Activated CD4-positive, alpha-beta T cell treated with anti-CD3 and anti-CD28 coated beads, Interleukin-2, amount 50 U/mL, for 4 hours (primary cell): ENCODE measurements around the gene TBC1D2B.
"Not testable (repeated sequence)": the region's sequence is repeated elsewhere in the genome, so short reads cannot be mapped to it uniquely, and the experiment has no call there.

Experiments used
- DNase-seq, 2 experiments: peaks; one replicate each; pipeline ENCODE4 v3.0.0-alpha.2; 2020

The TBC1D2B gene

GRCh38 chr15:77999486-77999885 is 78.0 kb downstream of the TBC1D2B start:
- DNase-seq = no peak

- no peak for DNase-seq
Observed at GRCh38 chr15:77998592-77998991, 78.9 kb downstream of the TBC1D2B start.

- not testable (repeated sequence) for DNase-seq
Observed at GRCh38 chr15:77997761-77998554, 79.6 kb downstream of the TBC1D2B start.

GRCh38 chr15:77997221-77997620 is 80.3 kb downstream of the TBC1D2B start:
- DNase-seq = not testable (repeated sequence)

- DNase-seq = not testable (repeated sequence)
Observed at GRCh38 chr15:77996713-77997171, 80.8 kb downstream of the TBC1D2B start.

- not testable (repeated sequence) for DNase-seq
Observed at GRCh38 chr15:77996226-77996625, 81.3 kb downstream of the TBC1D2B start.

GRCh38 chr15:77995537-77995918 is 82.0 kb downstream of the TBC1D2B start:
- DNase-seq = not testable (repeated sequence)

- not testable (repeated sequence) for DNase-seq
Observed at GRCh38 chr15:77994893-77995536, 82.5 kb downstream of the TBC1D2B start.

GRCh38 chr15:77993970-77994693 is 83.4 kb downstream of the TBC1D2B start:
- not testable (repeated sequence) for DNase-seq

GRCh38 chr15:77993374-77993911 is 84.1 kb downstream of the TBC1D2B start:
- DNase-seq = no peak

GRCh38 chr15:77992356-77993222 is 84.9 kb downstream of the TBC1D2B start:
- no peak for DNase-seq

GRCh38 chr15:77991658-77992201 is 85.8 kb downstream of the TBC1D2B start:
- DNase-seq = not testable (repeated sequence)

- no peak for DNase-seq
Observed at GRCh38 chr15:77991029-77991406, 86.5 kb downstream of the TBC1D2B start.

- DNase-seq = no peak
Observed at GRCh38 chr15:77989296-77990143, 88.0 kb downstream of the TBC1D2B start.

- no peak for DNase-seq
Observed at GRCh38 chr15:77988347-77989295, 88.9 kb downstream of the TBC1D2B start.

GRCh38 chr15:77987765-77988136 is 89.8 kb downstream of the TBC1D2B start:
- DNase-seq = not testable (repeated sequence)

- no peak for DNase-seq
Observed at GRCh38 chr15:77986891-77987764, 90.4 kb downstream of the TBC1D2B start.

GRCh38 chr15:77985931-77986480 is 91.5 kb downstream of the TBC1D2B start:
- DNase-seq = no peak
